DMS153 treated with DMSO at 0.1 percent for 48 hours (cell line): ENCODE measurements around the gene RAPGEF5.
A peak's percentile ranks its signal among the peaks of the same experiment; 100 is the strongest.

Experiments
- DNase-seq: peaks from one replicate; lab custom pipeline; 2025; ENCODE audit not compliant: unreplicated experiment; lab: John Stamatoyannopoulos, UW

Gene RAPGEF5, protein sequence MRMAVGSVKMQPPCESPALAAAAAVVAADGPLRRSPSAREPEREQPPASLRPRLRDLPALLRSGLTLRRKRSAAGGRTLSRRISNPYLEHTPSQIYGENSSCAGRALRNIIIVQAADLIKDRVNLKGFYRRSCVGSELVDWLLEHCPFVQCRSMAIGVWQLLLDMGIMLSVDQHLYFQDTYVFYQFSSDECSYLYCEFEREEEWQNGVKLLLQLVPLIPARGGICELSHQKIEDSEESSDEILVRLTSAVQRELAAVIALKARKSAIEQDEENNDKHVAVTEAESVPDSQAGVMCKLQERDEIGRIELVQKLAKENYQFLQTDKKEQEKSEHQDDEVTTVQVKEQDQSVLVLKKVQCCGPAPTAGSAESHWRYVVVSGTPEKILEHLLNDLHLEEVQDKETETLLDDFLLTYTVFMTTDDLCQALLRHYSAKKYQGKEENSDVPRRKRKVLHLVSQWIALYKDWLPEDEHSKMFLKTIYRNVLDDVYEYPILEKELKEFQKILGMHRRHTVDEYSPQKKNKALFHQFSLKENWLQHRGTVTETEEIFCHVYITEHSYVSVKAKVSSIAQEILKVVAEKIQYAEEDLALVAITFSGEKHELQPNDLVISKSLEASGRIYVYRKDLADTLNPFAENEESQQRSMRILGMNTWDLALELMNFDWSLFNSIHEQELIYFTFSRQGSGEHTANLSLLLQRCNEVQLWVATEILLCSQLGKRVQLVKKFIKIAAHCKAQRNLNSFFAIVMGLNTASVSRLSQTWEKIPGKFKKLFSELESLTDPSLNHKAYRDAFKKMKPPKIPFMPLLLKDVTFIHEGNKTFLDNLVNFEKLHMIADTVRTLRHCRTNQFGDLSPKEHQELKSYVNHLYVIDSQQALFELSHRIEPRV

DNA sequence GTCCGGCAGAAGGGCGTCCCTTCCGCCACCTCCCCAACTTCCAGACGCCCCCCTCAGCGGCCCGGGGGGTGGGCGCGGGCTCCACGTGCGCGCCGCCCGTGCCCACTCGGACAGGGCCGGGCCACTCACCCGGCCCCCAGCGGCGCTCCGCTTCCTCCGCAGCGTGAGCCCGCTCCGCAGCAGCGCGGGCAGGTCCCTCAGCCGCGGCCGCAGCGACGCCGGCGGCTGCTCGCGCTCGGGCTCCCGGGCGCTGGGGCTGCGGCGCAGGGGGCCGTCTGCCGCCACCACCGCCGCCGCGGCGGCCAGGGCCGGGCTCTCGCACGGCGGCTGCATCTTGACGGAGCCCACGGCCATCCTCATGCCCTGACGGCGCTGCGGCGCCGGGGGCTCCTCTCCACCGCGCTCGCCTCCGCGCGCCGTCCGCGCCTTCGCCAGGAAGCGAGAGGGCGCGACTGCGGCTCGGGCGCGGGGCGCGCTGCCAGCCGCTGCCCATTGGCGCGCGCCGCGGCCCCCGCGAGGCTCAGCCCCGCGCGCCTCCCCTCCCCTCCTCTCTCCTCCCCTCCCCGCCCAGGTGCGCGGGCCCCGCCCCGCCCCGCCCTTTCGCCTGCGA lies at the start of gene RAPGEF5:
TSS of gene RAPGEF5 (minus strand) at position 454 of the 610 bp plus-strand sequence. CDS start at position 360, 94 bp downstream.
- peak; percentile 91 for DNase-seq

DNA sequence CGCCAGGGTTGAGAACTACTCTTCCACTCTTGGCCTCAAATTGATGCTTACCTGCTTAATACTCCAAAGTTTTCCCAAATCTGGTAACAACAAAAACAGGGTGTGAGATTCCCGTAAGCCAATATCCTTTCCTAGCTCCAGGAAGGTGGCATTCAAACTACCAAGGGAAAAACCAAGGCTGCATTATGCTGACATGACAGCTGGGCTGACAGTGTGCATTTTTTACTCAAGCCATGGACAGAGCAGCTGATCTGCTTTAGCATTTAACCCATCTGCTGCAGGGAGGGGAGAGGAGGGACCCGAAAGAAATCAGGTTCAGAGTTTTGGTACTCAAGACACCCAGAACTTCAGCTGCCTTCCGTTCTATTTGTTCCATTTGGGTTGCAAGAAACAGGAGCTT lies 49.8 kb upstream of the RAPGEF5 start:
- no peak for DNase-seq

DNA sequence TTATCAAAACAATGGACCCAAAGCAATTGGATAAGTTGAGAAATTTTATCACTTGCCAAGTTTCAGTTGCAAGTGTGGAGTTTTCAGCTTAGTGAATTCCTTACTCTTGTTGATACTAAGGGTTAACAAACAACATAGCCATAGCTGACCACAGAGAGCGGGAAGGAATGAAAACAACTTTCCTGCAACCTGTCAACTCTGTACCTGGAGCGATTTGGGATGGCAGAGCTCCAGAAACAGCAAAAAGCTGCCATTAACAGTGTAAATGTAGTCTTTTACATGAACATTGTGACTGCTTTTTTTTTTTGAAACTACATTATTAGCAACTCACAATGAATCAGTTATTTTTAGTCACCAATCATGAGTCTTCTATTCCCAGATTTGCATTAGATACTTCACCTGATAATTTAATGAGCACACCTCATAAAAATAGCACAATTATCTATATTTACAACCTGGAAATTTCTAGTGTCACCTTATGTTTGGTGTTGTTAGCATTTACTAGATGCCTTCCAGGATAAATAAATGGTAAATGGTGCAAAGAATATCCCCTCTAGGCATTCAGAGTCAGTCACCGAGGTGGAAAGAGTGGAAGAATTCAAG lies 47.6 kb upstream of the RAPGEF5 start:
- DNase-seq: no peak

DNA sequence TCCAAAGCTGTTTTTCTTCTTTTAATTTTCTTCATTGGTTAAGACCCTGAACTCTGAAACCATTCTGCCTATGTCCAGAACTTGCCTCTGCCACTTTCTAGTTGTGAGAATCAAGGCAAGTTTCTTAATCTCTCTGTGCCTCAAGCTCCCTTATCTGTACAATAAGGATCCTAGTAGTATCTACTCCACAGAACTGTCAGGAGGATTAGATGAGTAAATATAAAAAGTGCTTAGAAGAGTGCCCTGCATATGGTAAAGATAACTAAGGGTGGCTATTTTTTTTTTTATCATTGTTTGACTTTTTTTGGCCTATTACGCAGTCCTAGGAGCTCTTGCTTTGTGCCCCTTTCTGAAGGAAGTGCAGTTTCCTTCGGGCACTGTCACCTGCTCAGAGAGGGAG lies 46.4 kb upstream of the RAPGEF5 start:
- no peak for DNase-seq

DNA sequence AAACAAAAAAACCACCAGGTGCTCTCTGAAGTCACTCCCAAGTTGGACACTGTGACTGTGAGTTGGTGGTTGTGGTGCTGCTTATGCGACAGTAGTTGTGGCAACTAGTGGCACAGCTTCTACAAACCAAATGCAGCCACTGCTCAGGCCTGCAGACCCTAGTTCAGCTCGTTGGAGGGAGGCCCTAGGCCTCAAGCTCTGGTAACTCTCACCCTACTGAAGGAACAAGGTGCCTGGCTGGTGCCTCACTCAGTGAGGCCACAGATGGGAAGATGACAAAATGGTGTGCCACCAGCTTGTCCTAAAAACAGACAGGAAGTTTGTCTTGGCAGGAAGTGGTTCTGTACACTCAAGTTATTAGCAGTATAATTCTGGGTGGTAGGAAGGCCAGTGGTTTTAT lies 45.3 kb upstream of the RAPGEF5 start:
- DNase-seq: no peak

DNA sequence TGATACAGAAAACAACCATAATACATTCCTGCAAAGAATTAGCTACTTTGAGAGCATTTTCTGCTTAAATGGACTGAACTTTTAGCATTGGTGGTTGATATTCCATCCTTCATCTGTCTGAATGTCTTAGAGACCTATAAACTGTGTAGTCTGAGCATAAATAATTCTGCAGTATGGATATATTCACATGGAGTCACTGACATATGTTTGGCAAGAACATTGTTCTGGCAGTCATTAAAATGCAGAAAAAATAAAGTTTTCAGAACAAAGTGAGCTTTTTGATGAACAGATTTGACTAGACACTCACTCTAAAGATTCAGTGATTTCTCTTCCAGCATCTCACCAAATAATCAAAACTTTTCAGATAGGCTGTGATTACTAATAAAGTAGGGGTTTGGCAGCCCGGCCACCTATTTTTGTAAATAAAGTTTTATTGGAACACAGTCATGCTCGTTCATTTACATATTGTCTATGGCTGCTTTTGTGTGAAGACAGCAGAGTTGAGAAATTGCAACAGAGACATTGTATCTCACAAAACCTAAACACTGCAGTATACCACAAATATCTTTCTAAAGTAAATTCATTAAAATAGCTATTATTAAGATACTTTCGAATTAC lies 44.1 kb upstream of the RAPGEF5 start:
- no peak for DNase-seq

DNA sequence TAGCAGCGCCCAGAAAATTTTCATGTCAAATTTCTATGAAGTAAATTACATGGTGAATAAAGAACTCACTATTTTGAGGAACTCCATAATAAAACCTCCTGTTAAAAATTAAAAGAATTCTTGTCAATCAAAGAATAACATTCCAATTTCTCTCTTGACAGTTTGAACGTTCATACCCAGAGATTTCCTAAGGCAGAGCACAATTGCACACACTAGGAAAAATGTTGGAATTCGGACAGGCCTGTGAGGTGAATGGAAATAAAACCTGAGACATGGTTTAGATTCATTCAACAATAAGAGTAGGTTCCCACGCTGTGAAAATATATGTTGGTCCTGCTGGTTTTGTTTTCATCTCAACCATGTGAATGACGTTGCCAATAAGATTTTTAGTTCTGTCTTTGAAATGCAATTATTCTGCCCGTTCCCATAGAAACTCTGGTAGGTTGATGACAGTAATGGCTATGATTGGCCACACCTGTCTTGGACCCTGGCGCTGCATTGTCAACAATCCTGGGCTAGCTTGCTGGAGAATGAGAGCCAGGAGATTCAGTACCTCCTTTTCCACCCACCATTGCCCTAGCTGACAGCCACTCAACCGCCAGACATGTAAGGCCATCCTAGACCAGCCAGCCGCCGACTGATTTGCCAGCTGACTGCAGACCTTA lies 43.3 kb upstream of the RAPGEF5 start:
- DNase-seq: no peak

DNA sequence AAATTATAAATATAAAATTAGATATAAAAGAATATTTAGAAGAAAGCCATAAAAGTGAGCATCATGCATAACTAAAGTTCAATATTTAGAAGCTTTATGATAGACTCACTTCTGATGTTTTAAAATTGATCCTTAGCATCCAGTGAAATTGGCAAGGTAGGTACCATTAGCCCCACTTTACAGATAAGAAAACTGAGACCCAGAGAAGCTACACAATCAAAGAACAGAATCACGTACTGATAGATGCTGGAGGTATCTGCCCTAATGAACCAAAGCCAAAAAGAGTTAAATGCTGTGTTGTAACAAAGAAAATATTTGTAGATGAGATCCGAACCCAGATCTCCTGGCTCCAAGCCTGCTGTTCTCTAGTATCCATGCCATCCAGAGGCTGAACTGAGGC lies 42.6 kb upstream of the RAPGEF5 start:
- DNase-seq: no peak

DNA sequence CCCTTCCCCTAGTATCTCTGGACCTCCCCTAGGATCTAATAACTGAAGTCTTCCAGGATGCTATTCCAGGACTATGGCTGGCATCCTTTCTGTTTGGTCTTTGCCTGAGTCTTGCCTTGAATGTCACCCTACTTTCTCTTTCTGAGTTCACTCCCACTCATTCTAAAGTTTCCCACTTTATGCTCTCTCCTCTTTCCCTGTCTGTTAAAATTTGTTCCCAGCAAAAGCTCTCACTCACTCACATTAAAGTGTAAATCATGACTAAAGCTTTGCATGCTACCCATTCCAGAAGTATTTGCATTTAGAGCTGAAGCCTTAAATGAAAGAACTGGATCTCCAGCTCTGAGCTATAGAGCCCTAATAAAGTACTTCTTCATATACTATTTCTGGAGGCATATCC lies 42.1 kb upstream of the RAPGEF5 start:
- no peak for DNase-seq

DNA sequence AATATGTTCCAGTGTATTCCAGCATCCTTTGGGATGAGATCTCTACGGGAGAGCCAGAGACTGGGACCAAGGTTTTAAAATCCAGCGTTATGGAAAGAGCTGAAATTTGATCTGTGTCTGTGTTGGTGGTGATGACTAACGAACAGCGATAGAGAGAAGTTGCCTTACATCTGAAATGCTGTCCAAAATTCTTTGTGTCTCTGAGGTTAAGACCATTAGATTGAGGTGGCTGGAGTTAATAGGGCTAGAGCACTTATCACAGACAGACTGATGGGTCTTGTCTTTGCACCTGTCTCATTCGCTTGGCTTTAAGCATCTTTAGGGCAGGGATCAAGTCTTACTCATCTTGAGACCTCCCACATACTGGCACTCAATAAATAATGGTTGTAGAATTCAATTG lies 41.0 kb upstream of the RAPGEF5 start:
- no peak for DNase-seq

DNA sequence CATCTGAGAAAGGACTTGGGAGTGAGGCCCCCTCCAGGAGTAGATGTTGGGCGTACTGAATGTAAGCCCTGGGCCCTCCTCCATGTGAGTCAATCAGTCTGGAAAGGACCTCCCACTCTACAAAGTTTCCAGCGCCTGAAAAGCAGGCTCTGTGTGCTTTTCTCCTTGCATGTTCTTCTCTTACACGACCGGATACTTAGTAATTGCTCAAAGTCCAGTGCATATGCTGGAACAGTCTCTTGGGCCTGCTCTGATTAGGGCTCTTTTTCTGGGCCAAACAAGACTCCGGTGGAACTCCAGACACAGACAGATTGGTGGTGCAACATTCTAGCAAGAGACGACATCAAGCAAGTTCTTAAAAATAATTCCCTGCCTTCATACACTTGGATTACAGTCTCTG lies 38.3 kb upstream of the RAPGEF5 start:
- DNase-seq: no peak

DNA sequence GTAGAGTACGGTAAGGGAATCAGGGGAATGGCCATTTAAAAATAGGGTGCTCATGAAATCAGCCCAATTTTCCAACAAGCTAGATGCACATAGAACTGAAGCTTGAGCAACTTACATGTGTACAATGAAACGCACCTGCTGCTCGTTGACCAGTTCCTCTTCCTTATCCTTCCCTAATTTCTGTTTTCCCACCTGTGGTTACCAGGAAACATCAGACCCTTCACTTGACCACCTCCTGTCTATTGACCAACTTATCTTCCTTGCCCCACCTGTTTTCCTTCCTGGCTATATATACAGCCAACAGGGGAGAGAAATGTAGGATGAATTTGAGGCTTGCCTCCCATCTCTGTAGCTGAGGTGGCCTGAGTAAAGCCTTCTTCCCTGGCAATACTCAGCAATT lies 37.8 kb upstream of the RAPGEF5 start:
- no peak for DNase-seq

DNA sequence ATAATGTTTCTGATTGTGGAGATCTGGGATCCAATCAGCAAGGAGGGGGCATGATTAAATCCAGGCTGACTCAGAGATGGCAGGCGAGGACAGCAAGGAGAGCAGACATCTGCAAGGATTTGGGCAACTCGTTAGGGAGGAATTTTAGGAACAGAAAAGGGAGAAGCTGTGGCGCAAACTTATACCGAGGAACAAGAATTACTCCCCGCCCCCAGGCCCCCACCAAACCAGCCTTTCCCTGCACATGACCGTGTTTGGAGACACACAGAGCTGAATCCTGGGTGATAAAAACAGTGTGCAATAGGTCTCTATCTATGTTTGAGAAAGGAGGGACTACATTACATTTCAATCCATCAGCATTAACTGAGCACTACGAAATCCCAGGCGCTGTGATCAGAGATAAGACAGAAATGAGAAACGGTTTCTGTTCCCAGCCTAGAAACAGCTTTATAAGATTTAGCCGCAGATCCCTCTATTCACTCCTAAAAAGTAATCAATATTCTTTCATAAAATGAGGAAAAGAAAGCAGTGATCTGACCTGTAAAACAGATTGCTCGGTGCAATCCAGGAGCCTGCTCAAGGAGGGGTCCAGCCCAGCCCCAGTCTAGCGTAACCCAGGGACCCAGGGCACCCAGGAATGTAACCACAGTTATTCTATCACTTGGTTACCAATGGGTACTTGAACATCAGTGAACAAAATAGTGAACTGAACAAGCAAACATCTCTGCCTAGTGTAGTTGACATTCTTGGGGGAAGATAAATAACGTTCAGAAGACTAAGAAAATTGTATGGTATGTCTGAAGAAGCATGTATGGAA lies 37.2 kb upstream of the RAPGEF5 start:
- DNase-seq: no peak

DNA sequence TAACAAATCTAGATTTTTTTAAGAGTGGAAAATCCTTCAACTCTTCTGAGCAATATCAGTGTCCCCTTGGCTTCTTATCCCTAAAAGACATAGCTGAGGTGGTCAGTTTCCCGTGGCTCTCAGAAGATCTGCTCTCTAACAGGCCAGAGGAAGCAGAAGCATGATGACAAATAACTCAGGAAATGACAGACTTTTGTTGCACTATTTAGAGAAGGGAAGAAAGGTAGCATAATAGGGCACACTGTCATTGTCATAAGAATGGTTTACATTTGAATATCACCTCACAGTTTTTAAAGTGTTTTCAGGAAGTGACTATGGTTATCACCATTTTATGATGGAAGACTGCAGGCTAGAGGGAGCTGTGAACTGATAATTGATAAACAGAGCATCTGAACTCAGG lies 33.6 kb upstream of the RAPGEF5 start:
- no peak for DNase-seq

DNA sequence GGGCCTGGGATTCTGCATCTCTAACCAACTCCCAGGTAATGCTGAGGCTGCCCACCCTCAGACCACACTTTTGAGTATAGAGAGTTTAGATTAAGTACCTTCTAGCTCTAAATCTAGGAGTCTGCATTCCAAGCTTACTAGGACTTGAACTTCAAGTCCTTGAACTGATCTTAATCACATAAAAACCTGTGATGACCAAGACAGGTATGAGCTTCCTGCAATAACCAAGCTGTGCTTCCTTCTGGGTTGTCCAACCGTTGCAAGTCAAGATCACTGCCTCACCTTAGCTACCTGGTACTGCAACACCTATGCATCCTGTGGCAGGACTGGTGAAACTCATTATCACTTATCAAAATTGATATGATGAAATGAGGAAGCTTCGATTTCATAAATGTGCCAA lies 32.9 kb upstream of the RAPGEF5 start:
- no peak for DNase-seq

DNA sequence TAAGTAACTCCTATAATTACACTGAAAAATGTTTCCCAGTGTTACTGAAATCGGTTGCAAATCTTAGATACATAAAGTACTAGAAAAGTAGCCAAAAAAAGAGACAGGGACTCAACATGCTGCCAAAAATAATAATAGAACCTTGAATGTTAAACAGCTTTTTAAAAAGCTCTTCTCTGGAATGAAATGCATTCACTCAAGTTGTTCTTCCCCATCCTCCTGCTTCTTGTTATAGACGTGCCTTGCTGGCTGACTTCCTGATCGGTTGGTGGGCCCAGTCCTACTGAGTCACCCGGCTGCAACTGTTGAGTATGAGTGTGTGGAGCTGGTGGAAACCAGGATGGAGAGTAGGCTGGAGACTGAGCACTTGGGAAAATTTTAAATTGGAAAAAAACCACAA lies 30.6 kb upstream of the RAPGEF5 start:
- DNase-seq: no peak

DNA sequence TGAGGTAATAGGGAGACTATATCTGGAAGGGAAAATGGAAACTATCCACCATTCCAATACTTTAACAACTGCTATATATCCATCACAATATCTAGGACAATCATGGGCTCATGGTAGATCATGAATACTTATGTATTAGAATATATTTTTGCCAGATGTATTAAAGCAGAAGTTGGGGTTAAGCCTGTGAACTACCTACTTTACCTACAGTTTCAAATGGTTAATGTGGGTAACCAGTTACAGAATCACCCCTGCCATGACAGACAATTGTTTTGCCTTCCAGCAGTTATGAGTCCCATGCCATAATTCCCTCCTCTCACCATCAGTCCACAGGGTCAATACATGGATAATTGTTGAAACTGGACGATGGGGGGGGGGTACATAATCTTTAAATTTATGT lies 29.9 kb upstream of the RAPGEF5 start:
- DNase-seq: no peak

DNA sequence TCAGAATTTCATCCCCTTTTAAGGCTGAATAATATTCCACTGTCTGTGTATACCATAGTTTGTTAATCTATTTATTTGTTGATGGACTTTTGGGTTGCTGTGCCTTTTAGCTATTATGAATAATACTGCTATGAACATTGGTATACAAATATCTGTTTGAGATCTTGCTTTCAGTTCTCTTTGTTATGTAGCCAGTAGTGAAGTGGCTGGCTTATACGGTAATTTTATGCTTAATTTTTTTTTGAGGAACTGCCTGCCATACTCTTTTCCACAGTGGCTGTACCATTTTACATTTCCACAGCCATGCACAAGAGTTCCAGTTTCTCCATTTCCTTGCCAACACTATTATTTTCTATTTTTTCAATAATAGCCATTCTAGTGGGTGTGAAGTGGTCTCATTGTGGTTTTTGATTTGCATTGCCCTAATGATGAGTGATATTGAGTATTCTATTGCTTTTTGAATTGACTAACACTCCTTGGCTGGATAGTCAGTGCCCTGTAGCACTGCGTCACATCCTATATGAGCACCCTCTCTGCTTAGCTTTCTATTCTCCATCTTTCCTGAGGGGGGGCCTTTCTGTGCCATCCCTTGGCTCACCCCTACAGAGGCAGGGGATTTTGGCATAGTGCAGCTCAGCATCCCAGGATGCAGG lies 29.4 kb upstream of the RAPGEF5 start:
- no peak for DNase-seq

DNA sequence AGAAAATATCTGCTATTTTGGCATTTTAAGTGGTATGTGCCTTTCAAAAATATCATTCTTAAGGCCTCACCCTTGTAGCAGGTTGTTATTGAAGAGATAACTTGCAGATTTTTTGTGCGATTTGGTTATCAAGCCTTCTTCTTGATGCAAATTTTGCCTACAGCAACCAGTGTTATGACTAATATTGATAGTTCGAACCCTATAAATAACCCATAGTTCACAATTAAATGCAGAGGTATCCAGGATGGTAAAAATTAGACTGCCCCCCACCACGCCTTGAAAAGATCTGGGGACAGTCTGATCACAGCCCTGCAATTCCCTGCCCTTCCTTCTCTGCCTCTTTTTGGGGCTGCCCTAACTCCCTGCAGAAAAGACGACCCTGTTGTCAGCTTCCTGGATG lies 28.4 kb upstream of the RAPGEF5 start:
- no peak for DNase-seq
